GM21360 (cell line): Measurements from ENCODE around the gene KRTAP21-3.
"Not testable (repeated sequence)": the region's sequence is repeated elsewhere in the genome, so short reads cannot be mapped to it uniquely, and the experiment has no call there.

Experiments used
- ATAC-seq: cut with Tn5 transposase; IDR thresholded peaks from one replicate; pipeline ENCODE4 v1.9.1; 2021; ENCODE audit warnings: mild to moderate bottlenecking, moderate library complexity; ENCODE audit not compliant: unreplicated experiment

The KRTAP21-3 gene, protein sequence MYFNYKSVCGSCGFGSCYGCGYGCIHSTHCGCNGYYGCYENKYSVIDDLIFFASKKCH

DNA sequence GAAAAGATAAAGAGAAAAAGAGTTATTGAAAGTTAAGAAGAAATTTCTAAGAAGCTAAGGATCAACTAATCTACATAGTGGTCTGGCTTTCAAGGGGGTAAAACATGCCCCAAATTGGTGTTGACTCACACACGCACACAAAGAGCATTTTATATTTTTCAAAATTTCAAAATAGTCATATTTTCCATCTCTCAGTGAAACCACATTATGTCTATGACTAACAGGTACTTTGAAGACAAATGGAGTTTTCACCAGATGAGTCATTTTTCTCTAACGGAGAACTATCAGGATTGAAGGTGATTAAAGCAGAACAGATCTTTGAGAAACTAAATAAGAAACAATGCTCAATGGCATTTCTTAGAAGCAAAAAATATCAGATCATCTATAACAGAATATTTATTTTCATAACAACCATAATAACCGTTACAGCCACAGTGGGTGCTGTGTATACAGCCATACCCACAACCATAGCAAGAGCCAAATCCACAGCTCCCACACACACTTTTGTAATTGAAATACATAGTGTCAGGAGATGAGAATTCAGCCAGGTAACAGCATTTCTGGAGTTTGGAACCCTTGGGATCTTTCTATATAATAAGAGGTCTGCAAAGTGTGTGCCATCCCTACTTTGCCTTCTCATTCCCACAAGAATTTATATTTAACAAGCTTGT, at the start of gene KRTAP21-3:
TSS of gene KRTAP21-3 (minus strand) at position 539 of the 671 bp plus-strand sequence. CDS start at position 521, 18 bp downstream.
- no peak for ATAC-seq

DNA sequence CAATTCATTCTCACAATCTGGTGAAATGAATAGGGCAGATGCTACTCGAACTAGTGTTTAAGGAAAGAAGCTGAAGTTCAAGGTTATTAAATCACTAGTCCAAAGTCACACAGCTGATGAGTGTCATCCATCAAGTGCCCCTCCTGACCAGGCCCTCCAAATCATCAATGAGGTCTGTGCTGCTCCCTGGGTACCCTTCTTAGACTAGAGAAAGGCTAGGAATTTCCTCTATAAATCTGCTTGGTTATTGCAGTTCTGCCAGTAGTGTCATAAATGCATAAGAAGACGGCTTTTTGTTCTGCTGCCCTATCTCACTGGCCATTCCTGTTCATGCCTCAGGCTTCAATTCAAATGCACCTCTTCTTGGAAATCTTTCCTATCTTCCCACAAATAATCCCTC, 42.2 kb upstream of the KRTAP21-3 start:
- ATAC-seq = no peak

DNA sequence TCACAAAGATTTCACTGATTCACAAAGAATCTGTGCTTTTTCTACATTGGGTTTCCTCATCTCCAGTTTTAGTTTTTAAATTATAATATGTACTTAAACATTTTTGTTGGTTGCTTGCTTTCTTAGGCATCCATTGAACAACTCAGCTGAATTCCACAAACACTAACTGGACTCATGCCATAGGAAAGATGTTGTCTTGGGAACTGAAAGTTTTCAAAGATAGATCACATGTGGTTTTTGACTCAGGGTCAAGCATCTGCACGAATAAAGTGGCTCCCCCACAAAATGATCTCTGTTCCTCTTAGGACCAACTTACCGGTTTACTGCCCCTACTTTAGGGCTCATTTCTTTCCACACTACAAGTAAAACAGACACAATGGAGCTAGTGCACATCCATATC, 39.7 kb upstream of the KRTAP21-3 start:
- ATAC-seq = no peak

DNA sequence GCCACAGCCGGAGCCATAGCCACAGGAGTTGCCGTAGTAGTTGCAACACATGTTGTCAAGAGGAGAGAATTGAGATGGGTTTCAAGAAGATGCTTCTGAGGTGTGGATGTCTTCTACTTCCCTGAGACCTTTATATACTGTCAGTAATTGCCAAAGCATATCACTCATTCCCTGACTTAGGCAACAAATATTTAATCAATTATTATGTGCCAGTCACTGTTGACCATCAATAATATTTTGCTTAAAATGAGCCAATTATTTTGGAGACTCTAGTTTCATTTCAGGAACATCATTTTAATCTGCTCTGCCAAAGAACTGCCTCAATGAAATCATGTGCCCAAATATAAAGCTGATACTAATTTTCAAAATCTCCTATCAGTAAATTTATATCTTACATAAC, 36.8 kb upstream of the KRTAP21-3 start, which contains the start of gene KRTAP21-1:
TSS of gene KRTAP21-1 (minus strand) at position 101 of the 400 bp plus-strand sequence. CDS start at position 51, 50 bp downstream.
- not testable (repeated sequence) for ATAC-seq

DNA sequence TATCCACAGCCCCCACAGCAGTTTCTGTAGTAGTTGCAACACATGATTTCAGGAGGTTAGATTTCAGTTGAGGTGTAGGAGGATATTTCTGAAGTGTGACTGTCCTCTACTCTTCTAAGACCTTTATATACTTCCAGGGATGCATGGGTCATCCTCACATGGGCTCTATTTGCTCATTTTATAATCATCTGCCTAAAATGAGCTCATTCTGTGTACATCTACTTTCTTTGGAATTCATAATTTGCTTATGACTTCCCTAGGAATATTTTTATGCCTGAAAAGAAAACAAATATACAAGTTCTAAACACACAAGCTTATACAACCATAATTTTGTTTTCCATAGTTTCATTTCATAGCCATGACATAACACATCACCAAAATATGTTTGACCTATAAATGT, 28.6 kb upstream of the KRTAP21-3 start, which contains the start of gene KRTAP21-2:
TSS of gene KRTAP21-2 (minus strand) at position 101 of the 400 bp plus-strand sequence. CDS start at position 44, 57 bp downstream.
- no peak for ATAC-seq

DNA sequence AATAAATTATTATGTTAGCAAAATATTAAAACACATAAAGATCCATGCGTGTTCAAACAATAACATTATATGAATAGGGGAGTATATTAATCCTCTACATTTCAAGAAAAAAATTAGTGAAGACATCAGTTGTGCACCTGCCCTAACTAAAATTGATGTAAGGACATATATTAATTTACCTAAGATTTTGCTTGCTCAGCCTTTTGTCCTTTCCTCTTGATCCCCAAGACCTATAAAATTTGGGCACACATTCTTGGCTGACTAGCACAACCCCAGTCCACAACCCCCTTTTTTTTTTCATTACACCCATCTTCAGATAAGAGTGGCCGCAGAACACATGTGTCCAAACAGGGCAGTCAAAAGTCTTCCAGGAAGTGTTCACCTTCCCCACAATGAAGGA, 21.9 kb upstream of the KRTAP21-3 start:
- ATAC-seq = no peak

DNA sequence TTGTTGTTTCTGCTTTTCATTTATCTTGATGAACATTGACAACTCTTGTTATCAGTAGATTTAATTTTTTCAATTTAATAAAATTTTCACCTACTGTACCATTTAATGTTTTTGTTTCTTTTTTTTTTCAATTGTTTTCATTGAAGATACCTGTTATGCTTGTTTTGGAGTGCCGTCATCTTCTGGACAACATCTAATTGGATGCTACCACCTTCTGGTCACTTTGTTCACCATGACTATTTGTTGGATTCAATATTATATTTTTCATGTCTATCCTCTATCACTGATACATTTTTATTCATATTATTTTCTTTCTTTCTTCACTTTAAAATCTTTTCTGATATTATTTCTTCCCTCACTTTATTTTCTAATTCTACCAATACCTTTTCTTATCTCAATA, 14.4 kb upstream of the KRTAP21-3 start:
- no peak for ATAC-seq

DNA sequence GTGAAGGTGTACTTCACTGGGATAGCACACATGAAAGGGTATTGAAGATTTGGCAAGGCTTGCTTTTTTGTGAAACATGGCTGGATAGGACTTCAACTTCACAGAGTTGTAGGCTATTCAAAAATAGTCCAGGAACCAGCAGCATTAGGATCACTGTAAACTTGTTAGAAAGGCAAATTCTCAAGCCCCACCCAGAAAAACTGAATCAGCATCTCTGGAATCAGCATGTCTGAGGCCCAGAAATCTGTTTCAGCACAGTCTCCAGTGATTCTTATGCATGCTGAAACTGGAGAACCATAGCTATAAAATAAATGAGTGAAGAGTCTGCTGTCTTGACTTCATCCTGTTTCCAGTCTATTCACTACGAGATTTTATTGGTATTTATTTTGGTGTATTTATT, 8.1 kb upstream of the KRTAP21-3 start:
- ATAC-seq = no peak

DNA sequence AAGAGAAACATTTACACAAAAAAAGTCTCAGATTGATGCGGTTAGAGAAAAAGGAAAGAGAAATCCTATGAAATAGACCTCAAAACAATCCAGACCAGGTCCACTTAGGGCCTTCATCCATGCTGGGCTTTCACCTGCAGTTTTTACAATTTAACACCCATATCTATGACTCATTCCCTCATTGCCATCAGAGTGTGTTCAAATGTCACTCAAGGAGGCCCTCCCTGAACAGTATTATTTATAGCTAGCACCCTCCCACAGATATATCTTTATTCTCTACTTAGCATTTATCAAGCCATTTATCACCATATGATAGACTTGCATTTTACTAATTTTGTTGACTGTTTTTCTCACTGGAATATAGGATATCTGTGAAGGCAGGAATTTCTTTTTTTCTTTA, 824 bp upstream of the KRTAP21-3 start:
- ATAC-seq = no peak

DNA sequence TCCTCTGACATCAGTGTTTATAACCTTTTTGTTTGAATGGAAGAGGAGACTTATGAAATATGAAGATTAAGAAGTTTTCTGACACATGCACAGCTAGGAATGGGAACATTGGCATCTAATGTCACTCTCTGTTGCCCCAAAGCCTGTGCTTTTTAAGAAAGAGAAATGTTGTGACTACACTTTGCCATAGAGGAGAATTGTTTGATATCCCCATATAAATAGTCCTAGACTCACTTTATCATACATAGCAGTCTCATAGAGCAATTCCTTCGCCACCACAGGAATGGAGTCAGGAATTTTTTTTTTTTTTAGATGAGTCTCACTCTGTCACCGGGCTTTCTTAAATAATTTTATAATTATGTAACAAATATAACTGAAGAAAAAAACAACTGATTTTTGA, 1.5 kb downstream of the KRTAP21-3 start:
- ATAC-seq = no peak

DNA sequence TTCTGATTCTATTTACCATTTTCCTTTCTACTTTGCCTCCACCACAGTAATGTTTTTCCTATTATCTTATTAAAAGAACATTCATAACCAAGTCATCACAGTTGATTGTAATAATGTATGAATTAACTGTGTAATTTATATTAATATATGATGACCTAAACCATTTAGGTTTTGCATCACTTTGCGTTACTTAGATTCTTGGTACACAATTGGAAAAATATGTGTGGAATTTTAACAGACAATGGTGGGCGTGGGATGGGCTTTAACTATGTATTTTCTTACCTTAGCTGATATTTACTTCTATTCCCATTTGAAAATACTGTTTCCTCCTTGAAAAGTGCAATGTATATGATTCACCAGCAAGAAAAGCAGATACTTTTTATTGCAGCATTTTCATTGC, 3.6 kb downstream of the KRTAP21-3 start:
- no peak for ATAC-seq

DNA sequence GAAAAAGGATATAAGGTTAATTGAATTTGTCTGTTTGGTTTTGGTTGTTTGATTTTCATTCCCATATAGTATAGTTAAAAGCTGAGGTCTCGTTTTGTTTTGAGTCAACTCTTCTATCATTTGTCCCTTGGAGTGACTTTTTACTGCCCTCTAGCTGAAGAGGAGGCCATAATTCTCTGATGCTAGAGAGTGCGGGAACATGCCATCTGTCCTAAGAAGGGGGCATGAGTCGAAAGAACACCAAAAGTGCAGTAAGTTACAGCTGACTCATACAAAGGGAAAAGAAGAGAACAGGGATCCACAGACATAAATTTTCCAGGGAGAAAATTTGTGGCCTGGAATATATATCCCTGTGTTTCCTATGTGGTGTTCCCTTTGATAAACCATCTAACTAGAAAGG, 4.1 kb downstream of the KRTAP21-3 start:
- ATAC-seq = no peak

DNA sequence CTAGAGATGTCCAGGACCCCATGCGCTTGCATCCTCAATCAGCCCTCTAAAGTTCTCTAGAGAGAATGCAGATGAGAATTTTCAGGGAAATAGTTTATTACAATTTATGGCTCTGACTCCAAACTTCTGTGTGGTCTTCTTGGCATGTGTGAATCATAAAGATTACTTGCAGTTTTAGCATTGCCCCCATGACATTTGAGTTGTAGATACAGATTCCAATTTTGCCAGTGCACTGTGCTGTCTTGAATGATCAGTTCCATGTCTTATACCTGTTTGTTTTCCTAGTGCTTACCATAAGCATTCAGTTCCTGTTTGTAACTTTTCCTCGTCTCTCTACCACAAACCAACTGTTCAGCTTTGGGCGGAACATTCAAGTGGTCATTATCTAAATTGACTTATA, 4.8 kb downstream of the KRTAP21-3 start:
- ATAC-seq = no peak

DNA sequence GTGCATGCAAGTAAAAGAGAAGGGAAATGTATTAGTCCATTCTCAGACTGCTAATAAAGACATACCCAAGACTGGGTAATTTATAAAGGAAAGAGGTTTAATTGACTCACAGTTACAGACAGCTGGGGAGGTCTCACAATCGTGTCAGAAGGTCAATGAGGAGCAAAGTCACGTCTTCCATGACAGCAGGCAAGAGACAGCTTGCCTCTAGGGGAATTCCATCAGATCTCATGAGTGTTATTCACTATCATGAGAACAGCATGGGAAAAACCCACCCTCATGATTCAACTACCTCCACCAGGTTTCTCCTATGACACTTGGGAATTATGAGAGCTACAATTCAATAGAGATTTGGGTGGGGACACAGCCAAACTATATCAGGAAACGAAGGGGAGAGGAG, 8.1 kb downstream of the KRTAP21-3 start:
- ATAC-seq = no peak

DNA sequence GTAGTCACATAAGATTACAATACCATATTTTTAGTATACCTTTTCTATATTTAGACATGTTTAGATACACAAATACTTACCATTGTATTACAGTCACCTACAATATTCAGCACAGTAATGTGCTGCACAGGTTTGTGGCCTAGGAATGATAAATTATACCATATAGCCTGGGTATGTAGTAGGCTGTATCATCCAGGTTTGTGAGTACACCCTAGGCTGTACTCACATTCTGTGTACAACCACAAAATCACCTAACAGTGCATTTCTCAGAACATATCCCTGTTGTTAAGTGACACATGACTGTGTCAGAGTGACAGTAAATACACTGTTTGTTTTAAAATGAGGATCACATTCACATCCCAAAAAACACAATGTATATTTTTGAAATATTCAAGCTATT, 11.2 kb downstream of the KRTAP21-3 start:
- no peak for ATAC-seq

DNA sequence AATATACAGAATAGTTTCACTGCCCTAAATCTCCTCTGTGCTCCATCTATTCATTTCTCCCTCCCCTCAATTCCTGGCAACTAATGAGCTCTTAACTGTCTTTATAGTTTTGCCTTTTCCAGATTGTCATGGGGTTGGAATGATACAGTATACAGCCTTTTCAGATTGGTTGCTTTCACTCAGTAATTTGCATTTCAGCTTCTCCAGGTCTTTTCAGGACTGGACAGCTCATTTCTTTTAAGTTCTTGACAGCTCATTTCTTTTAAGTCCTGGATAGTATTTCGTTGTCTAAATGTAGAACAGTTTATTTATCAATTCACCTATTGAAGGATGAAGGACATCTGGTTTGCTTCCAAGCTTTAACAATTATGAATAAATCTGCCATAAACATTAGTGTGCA, 22.6 kb downstream of the KRTAP21-3 start:
- no peak for ATAC-seq

DNA sequence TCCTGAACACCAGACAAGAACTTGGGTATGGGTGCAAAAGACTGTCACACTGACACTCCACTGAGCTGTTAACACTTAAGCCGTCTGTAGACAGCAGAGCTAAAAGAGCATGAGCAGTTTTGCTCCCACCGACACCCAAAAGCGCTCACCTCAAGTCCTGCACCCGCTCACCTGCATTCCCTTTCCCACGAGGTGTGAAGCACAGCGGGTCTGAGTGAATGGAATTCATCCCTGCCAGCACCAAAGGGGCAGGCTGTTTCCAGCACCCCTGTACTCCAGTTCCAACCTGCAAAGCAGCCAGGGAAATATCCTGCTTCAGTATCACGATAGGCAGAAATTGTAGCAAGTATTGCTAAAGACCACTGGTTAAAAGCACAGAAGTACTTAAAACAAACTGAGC, 28.8 kb downstream of the KRTAP21-3 start:
- ATAC-seq = no peak

DNA sequence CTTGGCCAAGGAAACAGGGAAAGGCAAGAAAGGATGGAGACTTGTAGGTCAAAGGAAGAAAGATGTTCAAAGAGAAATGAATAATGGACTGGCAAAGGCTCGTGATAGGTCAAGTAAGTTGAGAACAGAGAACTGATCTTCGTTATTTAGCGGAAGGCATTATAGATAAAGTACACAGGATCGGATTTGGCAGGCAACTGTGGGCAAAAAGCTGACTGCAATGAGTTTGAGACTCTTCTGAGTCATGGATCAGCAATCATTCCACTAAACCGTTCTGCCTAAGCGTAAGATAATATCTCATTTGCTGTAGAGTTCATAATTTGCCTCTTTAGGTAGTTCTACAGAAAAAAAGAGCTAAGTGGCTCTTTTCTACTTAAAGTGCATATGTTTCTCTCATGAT, 34.1 kb downstream of the KRTAP21-3 start:
- no peak for ATAC-seq

DNA sequence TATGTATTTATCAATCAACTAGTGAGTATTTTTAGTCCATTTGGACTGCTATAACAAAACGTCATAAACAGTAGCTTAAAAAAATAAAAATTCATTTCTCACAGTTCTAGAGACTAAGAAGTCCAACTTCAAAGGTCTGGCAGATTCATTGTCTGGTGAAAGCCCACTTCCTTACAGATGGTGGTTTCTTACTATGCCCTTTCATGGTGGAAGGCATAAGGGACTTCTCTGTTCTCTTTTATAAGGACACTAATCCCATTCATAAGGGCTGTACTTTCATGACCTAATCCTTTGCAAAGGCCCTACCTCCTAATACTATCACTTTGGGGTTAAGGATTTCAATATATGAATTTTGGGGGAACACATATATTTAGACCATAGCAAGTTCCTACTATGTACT, 38.0 kb downstream of the KRTAP21-3 start:
- ATAC-seq = no peak

DNA sequence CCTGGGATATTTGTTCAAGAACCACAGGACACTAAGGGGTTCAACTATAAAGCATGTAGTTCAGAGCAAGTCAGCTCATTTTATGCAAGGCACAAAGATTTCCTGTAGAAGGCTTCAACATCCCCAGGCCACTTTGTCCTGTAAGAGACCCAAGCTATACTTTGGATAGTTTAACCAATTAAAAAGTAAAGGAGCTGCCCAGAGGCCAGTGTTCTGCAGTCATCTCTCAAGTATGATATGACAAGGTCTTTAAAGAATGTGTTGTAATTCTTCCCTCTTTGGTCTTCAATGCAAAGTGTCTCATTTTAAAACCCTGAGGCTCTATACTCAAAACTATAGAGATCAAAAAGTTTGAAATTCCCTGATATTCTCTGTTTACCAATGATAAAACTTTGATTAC, 41.8 kb downstream of the KRTAP21-3 start:
- ATAC-seq = no peak

DNA sequence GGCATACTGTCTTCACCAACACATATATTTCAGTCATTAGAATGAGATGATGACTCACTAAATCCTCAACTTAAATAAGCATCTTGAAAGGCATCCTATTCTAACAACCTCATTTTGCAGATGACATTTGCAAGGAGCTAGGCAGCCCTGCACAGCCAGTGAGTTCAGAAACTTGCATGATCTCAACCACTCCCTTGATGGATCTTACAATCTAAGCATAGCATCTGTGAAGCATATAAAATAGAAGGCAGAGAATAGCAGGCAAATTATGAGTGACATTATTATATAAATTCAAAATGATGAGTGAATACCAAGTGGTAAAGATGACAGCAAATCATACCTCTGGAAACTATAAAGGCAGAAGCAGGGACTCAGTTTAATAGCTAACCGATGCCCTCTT, 44.3 kb downstream of the KRTAP21-3 start:
- no peak for ATAC-seq

DNA sequence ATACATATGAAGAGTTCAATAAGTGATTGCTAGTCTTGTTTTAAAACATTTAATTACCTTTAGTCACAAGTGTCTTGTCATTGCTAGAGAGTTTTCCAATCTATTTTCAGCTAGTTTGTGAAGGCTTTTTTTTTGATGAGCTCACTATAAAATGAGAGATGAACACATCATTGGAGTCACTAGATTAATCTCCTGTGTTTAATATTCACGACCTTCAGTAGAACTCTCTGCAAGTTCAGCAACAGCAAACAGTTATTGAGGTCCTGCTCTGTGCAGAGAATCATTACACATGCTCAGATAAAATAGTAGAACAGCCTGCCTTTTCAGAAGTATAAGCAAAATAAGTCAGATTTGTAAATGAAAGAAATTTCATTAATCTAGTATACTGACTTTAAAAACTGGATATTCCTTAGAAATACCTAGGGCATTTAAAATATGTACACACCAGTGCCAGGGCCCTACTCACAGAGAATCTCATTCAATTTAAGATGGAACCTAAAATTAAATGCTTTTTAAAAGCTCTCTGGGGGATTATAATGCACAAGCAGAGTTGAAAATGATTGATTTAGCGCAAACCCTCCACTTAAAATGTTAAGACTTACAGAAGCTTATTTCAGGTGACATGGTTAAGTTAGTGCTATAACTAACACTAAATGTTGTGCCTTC, 45.5 kb downstream of the KRTAP21-3 start:
- ATAC-seq = no peak
